AG10803 (cell line): ENCODE measurements around the gene VAV2.

ENCODE experiments used
- DNase-seq: peaks from one replicate; pipeline ENCODE4 v3.0.0; 2010; ENCODE audit warnings: low read depth
- H3K4me3 ChIP-seq: 2 replicates; pipeline ENCODE4 v1.5.1; 2011; ENCODE audit warnings: mild to moderate bottlenecking, low read length, control low read depth
- CTCF ChIP-seq: conservative IDR thresholded peaks from 2 replicates; pipeline ENCODE4 v1.5.1; 2011; ENCODE audit warnings: mild to moderate bottlenecking, low read length, control low read depth, inconsistent platforms

The VAV2 gene

DNA sequence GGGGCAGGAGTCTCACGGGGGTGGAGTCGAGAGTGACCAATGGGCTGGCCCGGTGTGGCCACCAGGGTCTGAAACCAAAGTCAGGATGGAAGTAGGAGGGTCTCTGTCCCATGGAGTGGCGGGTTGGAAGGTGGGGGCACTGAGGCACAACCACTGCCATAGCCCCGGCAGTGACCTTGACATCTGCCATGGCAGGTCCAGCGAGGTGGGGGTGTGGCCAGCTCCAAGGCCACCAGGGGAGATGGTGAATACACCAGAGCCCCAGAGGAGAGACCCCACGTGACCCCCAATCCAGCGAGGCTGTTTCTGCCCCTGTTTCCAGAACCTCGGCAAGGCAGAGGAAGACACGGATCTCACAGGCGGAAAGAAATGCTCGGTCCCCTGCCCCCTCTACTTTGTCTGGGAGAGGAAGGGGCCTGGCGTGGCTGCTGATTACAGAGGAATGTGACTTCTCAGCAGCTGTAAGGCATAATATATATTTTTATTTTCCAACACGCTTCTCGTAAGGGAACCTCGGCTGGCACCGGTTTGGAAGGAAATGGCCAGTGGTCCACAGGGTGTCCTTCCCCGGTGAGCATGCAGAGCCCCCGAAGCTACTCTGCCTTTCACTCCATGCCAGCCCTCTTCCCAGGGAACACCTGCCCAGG, 148.2 kb downstream of the VAV2 start:
- H3K4me3 ChIP-seq: no peak overlapping the region
- TF ChIP-seq CTCF: no peak
- no peak for DNase-seq

DNA sequence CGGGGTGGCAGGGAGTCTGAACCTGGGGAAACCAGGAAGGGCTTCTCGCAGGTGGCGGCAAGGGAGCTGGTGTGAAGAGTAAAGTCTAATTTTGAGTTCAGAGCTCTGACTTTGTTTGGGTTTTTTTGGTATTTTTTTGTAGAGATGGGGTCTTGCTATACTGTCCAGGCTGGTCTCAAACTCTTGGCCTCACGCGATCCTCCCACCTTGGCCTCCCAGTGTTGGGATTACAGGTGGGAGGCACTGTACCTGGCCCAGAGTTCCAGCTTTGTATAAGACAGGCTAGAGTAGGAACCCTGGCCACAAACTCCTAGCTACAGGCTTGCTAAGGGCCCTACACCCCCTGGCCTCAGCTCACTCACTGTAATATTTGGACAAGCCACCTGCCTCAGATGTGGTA, 148.9 kb downstream of the VAV2 start:
- DNase-seq: no peak
- no peak for TF ChIP-seq CTCF
- H3K4me3 ChIP-seq: no peak overlapping the region

- no peak for DNase-seq
- H3K4me3 ChIP-seq: no peak overlapping the region
- no peak for TF ChIP-seq CTCF
These were observed 149.3 kb downstream of the VAV2 start for GRCh38 chr9:133842721-133843227.

DNA sequence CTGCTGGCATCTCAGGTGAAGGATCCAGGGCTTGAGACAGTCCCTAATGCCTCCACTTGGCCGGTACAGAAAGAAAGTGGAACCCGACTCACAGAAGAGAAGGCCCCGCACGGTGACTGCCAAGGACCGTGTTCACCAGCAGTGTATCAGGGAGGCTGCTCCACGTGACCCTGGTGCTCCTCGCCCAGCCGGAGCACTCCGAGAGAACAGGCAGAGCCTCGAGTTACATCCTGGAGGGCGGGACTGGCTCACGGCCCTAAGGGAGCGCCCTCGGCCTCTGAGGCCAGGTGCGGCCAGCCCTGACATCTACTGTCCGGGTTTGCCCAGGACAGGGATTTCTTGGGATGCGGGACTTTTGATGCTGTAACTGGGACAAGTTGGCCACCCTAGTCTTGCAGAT, 149.9 kb downstream of the VAV2 start:
- no peak for TF ChIP-seq CTCF
- no peak overlapping the region for H3K4me3 ChIP-seq
- DNase-seq: no peak

GRCh38 chr9:133841167-133841812, 150.8 kb downstream of the VAV2 start:
- TF ChIP-seq CTCF: no peak
- no peak overlapping the region for H3K4me3 ChIP-seq
- no peak for DNase-seq

DNA sequence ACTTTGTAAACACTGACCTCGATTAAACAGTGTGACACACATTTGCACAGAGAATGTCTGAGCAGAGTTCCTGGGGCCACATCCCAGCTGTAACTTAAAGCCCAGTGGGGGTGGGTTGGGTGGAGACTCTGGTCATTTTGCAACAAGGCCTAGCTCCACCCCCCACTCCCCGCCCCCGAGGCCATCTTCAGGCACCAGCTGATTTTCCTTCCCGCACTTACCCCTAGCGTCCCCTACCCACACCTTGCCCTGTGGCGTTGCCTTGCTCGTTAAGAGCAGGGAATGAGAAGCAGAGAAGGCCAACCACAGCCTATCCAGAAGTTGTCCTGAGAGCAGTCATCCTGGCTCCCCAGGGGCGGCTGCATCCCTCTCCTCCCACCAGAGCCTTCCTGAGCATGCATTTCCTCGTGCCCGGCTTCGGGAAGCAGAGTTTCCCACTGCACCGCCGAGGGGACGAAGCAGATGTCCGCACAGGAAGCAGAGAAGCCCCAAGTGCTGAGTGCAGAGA, 152.2 kb downstream of the VAV2 start:
- H3K4me3 ChIP-seq: no peak overlapping the region
- no peak for TF ChIP-seq CTCF
- peak; percentile 33 for DNase-seq
